HepG2 (cell line): ENCODE measurements around the gene LZTS2. TPM values are rescaled to one million over a fixed set of nuclear protein-coding genes. Genes with fewer than 3 reads are reported as not detected.

Source experiments
- BATF2 ChIP-seq: sonication (generic); formaldehyde crosslinking; IDR thresholded peaks from 2 replicates; pipeline ENCODE4 v1.8.0; 2022; ENCODE audit warnings: mild to moderate bottlenecking, missing genetic modification reagents, moderate library complexity
- CBX1 ChIP-seq: IDR thresholded peaks from one replicate; pipeline ENCODE4 v1.6.1; 2016; ENCODE audit warnings: antibody characterized with exemption, low read depth
- ELF3 ChIP-seq: IDR thresholded peaks from 2 replicates; pipeline ENCODE4 v1.6.1; 2016; ENCODE audit warnings: missing genetic modification reagents, missing compliant biosample characterization
- GLI4 ChIP-seq: sonication (generic); formaldehyde crosslinking; IDR thresholded peaks from 2 replicates; pipeline ENCODE4 v1.5.1; 2020; ENCODE audit warnings: missing genetic modification reagents, mild to moderate bottlenecking, moderate library complexity, borderline replicate concordance
- STAG1 ChIP-seq: sonication (generic); formaldehyde crosslinking; IDR thresholded peaks from 2 replicates; pipeline ENCODE4 v1.4.0; 2020; ENCODE audit warnings: missing genetic modification reagents
- TBX3 ChIP-seq: fragments of 450-650 bp; IDR thresholded peaks from 2 replicates; pipeline ENCODE4 v1.6.1; 2017; ENCODE audit warnings: antibody characterized with exemption, mild to moderate bottlenecking, inconsistent platforms, borderline replicate concordance
- ZFP90 ChIP-seq: sonication (generic); formaldehyde crosslinking; IDR thresholded peaks from 2 replicates; pipeline ENCODE4 v1.8.0; 2022; ENCODE audit warnings: missing genetic modification reagents, mild to moderate bottlenecking, inconsistent platforms, borderline replicate concordance
- ZNF230 ChIP-seq: sonication (generic); formaldehyde crosslinking; IDR thresholded peaks from 2 replicates; pipeline ENCODE4 v1.4.0; 2020; ENCODE audit warnings: mild to moderate bottlenecking, missing genetic modification reagents
- ZNF382 ChIP-seq: sonication (generic); formaldehyde crosslinking; IDR thresholded peaks from 2 replicates; pipeline ENCODE4 v1.5.0; 2020; ENCODE audit warnings: missing genetic modification reagents, mild to moderate bottlenecking, borderline replicate concordance
- polyA plus RNA-seq, 8 experiments: library from polyadenylated mRNA; depleted of rRNA in 3 of 8; stranded (reverse) in 7 of 8; unstranded in 1 of 8; fragments of >200 nt; fragmentation: Illumina TruSeq in 4 of 8; extraction: Trizol in 4 of 8; gene quantifications; 2 replicates each; pipeline versions ENCODE4 v1.2.1 to v1.2.3, GENCODE V29; 2011 to 2016; ENCODE audit warnings: low read depth in 4 of 8, missing spikeins in 1 of 8, mixed read lengths in 1 of 8; ENCODE audit not compliant: insufficient read depth in 1 of 8
- total RNA-seq, 5 experiments: library from RNA; depleted of rRNA; stranded (reverse); fragments of >200 nt; fragmentation: Illumina TruSeq; extraction: Trizol; gene quantifications; 2 replicates each; pipeline ENCODE4 v1.2.3, GENCODE V29; 2016; ENCODE audit warnings: low read depth in 1 of 5
- TF ChIP-seq, protein P1 (sequence below): sonication (generic); formaldehyde crosslinking; IDR thresholded peaks from 2 replicates; pipeline ENCODE4 v1.4.0; 2020; ENCODE audit warnings: missing genetic modification reagents
- TF ChIP-seq, protein P2 (sequence below): IDR thresholded peaks from 2 replicates; pipeline ENCODE4 v1.6.1; 2012; ENCODE audit warnings: inconsistent platforms
- TF ChIP-seq, protein P3 (sequence below): IDR thresholded peaks from 2 replicates; pipeline ENCODE4 v1.6.1; 2016; ENCODE audit warnings: low read depth, control low read depth
- TF ChIP-seq, protein P4 (sequence below): sonication (generic); formaldehyde crosslinking; IDR thresholded peaks from 2 replicates; pipeline ENCODE4 v1.4.0; 2020; ENCODE audit warnings: mild to moderate bottlenecking, missing genetic modification reagents
- TF ChIP-seq, protein P5 (sequence below): IDR thresholded peaks from 2 replicates; pipeline ENCODE4 v1.6.1; 2016; ENCODE audit warnings: missing compliant biosample characterization, missing genetic modification reagents, borderline replicate concordance
- TF ChIP-seq, protein P6 (sequence below): sonication (generic); formaldehyde crosslinking; IDR thresholded peaks from 2 replicates; pipeline ENCODE4 v1.4.0; 2020; ENCODE audit warnings: missing genetic modification reagents

Gene LZTS2
- total and polyA plus RNA-seq, 2 of the 13 experiments (the other 11 are each of a cell fraction or from before 2014, with no cell fraction given), result 43.6 to 65.6 TPM

GRCh38 chr10:101008823-101009423 is 9.3 kb downstream of the LZTS2 start (continued):
- TF ChIP-seq ZFP90 (CRISPR knock-in tag), result 0 out of 2 replicates have a peak, but pooled peaks have one; percentile 33
- TF ChIP-seq, protein P1, sequence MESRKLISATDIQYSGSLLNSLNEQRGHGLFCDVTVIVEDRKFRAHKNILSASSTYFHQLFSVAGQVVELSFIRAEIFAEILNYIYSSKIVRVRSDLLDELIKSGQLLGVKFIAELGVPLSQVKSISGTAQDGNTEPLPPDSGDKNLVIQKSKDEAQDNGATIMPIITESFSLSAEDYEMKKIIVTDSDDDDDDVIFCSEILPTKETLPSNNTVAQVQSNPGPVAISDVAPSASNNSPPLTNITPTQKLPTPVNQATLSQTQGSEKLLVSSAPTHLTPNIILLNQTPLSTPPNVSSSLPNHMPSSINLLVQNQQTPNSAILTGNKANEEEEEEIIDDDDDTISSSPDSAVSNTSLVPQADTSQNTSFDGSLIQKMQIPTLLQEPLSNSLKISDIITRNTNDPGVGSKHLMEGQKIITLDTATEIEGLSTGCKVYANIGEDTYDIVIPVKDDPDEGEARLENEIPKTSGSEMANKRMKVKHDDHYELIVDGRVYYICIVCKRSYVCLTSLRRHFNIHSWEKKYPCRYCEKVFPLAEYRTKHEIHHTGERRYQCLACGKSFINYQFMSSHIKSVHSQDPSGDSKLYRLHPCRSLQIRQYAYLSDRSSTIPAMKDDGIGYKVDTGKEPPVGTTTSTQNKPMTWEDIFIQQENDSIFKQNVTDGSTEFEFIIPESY (CRISPR knock-in tag), result no peak
- TF ChIP-seq BATF2 (CRISPR knock-in tag), result no peak
- TF ChIP-seq, protein P2, sequence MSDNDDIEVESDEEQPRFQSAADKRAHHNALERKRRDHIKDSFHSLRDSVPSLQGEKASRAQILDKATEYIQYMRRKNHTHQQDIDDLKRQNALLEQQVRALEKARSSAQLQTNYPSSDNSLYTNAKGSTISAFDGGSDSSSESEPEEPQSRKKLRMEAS, result peak; percentile 69; the same call in 1 of the 2 replicates
- TF ChIP-seq, protein P3, sequence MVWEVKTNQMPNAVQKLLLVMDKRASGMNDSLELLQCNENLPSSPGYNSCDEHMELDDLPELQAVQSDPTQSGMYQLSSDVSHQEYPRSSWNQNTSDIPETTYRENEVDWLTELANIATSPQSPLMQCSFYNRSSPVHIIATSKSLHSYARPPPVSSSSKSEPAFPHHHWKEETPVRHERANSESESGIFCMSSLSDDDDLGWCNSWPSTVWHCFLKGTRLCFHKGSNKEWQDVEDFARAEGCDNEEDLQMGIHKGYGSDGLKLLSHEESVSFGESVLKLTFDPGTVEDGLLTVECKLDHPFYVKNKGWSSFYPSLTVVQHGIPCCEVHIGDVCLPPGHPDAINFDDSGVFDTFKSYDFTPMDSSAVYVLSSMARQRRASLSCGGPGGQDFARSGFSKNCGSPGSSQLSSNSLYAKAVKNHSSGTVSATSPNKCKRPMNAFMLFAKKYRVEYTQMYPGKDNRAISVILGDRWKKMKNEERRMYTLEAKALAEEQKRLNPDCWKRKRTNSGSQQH (CRISPR knock-in tag), result no peak
- TF ChIP-seq CBX1, result peak; percentile 33
- no peak for TF ChIP-seq STAG1
- TF ChIP-seq TBX3, result peak; percentile 51; the same call in 1 of the 2 replicates
- TF ChIP-seq, protein P4, sequence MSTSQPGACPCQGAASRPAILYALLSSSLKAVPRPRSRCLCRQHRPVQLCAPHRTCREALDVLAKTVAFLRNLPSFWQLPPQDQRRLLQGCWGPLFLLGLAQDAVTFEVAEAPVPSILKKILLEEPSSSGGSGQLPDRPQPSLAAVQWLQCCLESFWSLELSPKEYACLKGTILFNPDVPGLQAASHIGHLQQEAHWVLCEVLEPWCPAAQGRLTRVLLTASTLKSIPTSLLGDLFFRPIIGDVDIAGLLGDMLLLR, result 0 out of 2 replicates have a peak, but pooled peaks have one; percentile 30
- TF ChIP-seq, protein P5, sequence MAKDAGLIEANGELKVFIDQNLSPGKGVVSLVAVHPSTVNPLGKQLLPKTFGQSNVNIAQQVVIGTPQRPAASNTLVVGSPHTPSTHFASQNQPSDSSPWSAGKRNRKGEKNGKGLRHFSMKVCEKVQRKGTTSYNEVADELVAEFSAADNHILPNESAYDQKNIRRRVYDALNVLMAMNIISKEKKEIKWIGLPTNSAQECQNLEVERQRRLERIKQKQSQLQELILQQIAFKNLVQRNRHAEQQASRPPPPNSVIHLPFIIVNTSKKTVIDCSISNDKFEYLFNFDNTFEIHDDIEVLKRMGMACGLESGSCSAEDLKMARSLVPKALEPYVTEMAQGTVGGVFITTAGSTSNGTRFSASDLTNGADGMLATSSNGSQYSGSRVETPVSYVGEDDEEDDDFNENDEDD, result peak; percentile 53; the same call in 1 of the 2 replicates
- TF ChIP-seq, protein P6, sequence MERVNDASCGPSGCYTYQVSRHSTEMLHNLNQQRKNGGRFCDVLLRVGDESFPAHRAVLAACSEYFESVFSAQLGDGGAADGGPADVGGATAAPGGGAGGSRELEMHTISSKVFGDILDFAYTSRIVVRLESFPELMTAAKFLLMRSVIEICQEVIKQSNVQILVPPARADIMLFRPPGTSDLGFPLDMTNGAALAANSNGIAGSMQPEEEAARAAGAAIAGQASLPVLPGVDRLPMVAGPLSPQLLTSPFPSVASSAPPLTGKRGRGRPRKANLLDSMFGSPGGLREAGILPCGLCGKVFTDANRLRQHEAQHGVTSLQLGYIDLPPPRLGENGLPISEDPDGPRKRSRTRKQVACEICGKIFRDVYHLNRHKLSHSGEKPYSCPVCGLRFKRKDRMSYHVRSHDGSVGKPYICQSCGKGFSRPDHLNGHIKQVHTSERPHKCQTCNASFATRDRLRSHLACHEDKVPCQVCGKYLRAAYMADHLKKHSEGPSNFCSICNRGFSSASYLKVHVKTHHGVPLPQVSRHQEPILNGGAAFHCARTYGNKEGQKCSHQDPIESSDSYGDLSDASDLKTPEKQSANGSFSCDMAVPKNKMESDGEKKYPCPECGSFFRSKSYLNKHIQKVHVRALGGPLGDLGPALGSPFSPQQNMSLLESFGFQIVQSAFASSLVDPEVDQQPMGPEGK (CRISPR knock-in tag), result peak; percentile 95
- TF ChIP-seq ZNF230, result no peak
- TF ChIP-seq GLI4 (CRISPR knock-in tag), result no peak
- TF ChIP-seq ELF3 (CRISPR knock-in tag), result no peak
- TF ChIP-seq ZNF382 (CRISPR knock-in tag), result no peak
